Hepatocyte (in vitro differentiated cells): ENCODE data around the gene KIAA0408. TPM values are rescaled to one million over a fixed set of nuclear protein-coding genes. Genes with fewer than 3 reads are reported as not detected.

Experiments
- polyA plus RNA-seq: library from polyadenylated mRNA; unstranded; fragments of >200 nt; fragmentation: Nextera tagmentation; extraction: Ambion mirVana; gene quantifications from 2 replicates; pipeline ENCODE4 v1.2.1, GENCODE V29; 2016
- small RNA-seq: library from RNA; depleted of rRNA; stranded (forward); fragments of <200 nt; gene quantifications from one replicate; pipeline ENCODE3, GENCODE V24; 2014
- total RNA-seq: library from RNA; depleted of rRNA; stranded (reverse); fragments of >200 nt; gene quantifications from 2 replicates; pipeline ENCODE4 v1.2.3, GENCODE V29; 2014

Gene KIAA0408
- total and polyA plus RNA-seq, 2 experiments from 2014 or later: 2.1 to 7.4 TPM

Small RNA genes within 50 kb of the gene (small RNA-seq; reads per million reads assigned to genes)
- not detected for gene KIAA0408

Other genes starting within 250 kb of the KIAA0408 start
- 48.2 and 48.9 TPM in 2 replicates for gene RNF146, start 192.5 kb downstream of the KIAA0408 start, total RNA-seq
- gene RNF146, start 192.5 kb downstream of the KIAA0408 start, polyA plus RNA-seq: 28.8 and 33.3 TPM in 2 replicates
- 90.5 and 96.1 TPM in 2 replicates for gene ECHDC1, start 115.8 kb downstream of the KIAA0408 start, total RNA-seq
- 60.7 and 61.4 TPM in 2 replicates for gene ECHDC1, start 115.8 kb downstream of the KIAA0408 start, polyA plus RNA-seq
- 0.12 TPM in 1 of 2 replicates, not detected in the other for gene C6orf58, start 117.8 kb upstream of the KIAA0408 start, total RNA-seq
- gene C6orf58, start 117.8 kb upstream of the KIAA0408 start, polyA plus RNA-seq: not detected in 2 replicates